GM19240 (cell line): Measurements from ENCODE around the gene PCMTD2.

Source experiments
- DNase-seq: peaks from one replicate; pipeline ENCODE4 v3.0.0; 2011; ENCODE audit warnings: low spot score; ENCODE audit not compliant: insufficient read length

Gene PCMTD2

DNA sequence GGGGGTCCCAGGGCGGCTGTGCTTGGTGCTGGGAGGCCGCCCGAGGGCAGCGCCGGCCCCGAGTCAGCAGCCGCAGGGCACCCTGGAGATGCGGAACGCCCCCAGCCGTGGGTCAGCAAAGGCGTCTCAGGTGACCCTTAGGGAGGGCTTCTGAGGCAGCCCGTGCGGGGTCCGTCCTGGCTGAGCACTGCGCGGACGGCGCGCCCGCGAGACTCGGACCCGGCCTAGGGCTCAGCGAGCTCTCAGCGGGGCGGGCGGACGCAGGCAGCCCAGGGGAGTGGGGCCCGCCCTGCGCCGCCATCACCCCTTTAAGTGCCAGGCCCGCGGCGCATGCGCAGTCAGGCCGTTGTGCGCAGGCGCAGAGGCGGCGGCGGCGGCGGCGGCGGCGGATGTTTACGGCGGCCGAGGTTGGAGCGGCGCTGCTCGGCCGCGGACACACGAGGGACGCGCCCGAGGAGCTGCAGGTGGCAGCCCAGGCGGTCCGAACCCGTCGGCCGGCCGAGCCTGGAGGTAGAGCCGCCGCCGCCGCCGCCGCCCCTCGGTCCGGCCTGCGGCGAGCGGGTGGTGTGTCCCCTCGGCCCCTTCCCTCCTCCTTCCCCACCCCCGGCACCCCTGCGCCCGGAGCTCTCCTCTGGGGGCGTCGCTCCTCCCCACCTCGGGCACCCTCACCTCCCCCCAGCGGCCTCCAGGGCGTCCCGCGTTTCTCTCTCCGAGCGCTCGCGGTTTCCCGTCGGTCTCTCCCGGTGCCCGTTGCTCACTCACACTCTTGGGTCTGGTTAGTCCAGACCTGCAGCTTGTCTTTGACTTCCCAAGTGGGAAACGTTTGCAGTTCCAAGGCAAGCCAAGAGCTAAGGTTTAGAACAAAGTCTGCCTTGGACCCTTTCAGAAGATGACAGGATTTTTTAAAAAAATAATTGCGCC is at the start of gene PCMTD2:
TSS of gene PCMTD2 (plus strand) at position 388 of the 921 bp plus-strand sequence. CDS start 4,218 bp downstream, outside the sequence.
- peak; percentile 91 for DNase-seq

DNA sequence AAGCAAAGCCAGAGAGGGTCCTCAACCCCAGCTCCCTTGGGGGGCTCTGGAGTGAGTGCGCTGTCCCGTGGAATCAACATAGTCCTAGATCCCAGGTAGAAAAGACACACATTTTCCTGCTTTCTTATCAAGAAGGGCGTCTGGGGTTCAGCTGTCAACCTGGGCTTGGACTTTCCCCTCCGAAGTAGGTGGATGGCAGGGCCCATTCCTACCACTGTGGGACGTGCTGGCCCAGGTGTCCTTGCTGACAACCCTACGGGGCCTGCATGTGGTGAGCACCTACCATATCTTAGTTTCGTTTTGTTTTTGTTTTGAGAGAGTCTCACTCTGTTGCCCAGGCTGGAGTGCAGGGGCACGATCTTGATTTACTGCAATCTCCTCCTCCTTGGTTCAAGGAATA is 48.9 kb upstream of the PCMTD2 start:
- DNase-seq: no peak

DNA sequence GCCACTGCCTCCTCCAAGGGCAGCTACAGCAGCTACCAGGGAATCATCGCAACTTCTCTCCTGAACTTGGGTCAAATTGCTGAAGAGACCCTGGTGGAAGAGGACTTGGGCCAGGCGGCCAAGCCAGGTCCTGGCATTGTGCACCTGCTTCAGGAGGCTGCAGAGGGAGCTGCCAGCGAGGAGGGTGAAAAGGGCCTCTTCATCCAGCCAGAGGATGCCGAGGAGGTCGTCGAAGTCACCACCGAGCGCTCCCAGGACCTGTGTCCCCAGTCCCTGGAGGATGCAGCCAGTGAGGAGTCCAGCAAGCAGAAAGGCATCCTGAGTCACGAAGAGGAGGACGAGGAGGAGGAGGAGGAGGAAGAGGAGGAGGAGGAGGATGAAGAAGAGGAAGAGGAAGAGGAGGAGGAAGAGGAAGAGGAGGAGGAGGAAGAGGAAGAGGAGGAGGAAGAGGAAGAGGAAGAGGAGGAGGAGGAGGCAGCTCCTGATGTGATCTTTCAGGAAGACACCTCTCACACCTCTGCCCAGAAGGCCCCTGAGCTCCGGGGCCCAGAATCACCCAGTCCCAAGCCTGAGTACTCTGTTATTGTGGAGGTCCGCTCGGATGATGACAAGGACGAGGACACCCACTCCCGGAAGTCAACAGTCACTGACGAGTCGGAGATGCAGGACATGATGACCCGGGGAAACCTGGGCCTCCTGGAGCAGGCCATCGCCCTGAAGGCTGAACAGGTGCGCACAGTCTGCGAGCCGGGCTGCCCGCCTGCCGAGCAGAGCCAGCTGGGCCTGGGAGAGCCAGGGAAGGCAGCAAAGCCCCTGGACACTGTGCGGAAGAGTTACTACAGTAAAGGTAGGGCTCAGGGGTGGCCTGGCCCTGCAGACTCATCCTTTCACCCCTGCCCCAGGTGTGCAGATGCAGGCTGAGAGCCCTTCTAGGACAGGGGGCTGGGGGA is 47.6 kb upstream of the PCMTD2 start:
- DNase-seq: no peak

DNA sequence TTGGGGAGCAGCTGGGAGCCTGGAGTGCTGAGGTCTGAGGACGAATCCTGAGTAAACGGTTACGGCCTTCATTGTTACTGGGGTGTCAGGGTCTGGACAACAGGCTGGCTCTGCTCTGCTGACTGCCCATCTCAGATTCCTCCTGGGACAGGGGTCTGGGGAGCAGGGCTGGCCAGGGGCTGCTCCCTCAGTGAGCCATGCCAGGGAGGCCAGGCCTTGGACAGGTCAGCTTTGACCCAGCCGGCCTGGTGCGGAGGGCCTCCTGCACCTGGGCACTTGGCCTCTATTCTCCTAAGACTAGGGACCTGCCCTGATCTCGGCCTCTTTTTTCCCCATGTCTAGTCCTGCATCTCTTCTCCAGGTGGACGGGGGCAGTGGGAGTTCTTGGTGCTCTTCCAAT is 46.4 kb upstream of the PCMTD2 start:
- no peak for DNase-seq

DNA sequence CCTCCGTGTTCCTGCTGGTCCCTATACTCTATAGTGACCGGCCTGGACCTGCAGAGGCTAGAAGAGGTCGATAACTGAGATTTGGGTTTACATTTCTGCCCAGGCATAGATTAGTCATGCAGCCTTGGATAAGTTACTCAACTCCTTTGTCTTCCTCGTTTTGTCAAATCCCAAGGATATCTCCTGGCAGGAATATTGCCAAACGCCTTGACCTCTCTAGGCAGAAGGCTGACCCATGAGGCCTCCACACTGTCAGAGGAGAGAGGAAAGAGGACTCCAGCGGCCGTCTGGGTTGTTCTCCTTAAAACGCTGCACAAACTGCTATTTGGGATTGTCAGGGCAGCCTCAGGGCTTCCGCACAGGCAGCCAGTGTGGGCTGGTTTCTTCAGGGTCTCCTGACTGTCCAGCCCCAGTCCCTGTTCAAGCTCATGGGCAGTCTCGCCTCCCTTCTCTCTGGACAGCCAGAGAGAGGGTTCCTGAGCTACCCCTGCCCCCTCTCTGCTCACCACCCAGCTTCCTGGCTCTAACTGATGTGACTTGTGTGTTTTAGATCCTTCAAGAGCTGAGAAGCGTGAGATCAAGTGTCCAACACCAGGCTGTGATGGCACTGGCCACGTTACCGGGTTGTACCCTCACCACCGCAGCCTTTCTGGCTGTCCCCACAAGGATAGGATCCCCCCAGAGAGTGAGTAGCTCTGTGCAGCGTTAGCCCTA is 44.7 kb upstream of the PCMTD2 start:
- DNase-seq: no peak

DNA sequence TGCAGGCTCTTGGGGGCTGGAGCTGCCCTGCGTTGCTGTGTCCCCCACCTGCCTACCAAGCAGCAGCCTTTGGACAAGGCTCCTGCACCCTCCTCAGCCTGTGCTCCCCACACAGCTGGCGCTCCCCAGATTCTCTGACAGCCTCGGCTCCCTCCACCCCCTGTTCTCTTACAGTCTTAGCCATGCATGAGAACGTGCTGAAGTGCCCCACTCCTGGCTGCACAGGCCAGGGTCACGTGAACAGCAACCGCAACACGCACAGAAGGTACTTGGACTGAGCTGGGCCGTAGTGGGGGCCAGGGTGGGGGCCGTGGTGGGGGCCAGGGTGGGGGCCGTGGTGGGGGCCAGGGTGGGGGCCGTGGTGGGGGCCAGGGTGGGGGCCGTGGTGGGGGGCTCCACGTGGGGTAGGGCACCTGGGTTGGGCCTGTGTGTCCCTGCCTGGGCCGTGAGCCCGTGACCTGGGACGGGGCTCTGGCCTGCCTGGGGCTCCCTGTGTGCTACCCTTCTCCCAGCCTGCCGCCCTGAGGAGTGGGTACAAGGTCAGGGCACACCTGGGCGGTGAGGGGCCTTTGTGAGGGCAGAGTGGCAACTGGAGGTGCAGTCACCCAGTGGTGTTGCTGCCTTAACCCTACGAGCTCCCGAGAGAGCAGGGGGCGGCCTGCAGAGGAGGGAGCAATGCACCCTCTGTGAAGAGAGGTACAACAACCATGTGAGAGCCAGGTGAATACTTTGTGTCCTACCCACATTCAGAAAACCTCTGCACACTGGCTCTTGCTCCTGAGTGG is 43.5 kb upstream of the PCMTD2 start:
- DNase-seq: no peak

DNA sequence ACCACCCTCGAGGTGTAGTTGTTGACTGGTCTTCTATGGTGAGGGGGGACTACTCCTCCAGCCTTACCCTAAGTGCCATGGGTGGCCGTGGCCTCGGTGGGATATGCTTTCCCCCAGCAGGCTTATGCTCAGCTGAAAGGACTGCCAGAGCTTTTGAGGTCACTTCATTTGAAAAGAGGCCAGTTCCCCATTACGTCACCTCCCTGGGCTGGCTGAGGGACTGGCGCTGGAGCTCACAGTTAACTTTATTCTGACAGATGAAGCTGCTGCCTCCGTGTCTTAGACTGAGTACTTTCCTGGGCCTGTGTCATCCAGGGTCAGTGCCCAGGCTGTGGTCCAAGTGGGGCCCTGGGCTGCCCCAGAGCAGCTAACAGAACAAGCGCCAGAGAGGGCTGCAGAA is 42.8 kb upstream of the PCMTD2 start:
- no peak for DNase-seq

DNA sequence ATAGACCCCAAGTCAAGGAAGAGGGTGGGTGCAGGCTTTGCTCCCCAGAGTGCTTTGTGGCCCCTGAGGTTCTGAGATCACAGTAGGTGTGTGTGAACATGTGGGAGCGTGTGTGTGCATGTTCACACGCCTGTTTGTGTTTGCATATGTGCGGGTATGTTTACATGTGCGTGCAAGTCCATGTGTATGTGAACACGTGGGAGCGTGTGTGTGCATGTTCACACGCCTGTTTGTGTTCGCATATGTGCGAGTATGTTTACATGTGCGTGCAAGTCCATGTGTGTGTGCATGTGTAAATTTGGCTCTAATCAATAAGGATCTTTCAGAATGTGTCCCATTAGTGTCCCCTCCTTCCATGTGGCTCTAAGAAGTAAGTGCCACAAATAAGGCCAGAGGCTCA is 41.4 kb upstream of the PCMTD2 start:
- no peak for DNase-seq

DNA sequence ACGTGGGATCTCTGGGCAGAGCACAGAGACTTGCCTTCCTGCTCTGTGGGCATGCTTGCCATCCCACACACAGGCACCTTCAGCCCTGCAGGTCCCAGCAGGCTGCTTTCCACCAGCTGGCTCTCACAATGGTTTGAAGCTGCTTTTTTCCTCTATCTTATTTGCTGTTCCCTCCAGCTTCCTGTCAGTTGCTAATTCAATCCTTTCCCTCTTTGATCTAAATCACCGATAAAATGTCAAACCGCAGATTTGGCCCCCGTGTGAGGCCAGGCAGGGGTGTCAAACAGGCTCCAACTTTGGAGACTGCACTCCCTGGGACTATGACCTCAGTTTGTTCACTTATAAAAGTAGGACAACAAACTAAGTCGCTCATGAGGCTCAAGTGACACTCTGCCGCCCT is 40.6 kb upstream of the PCMTD2 start:
- no peak for DNase-seq

DNA sequence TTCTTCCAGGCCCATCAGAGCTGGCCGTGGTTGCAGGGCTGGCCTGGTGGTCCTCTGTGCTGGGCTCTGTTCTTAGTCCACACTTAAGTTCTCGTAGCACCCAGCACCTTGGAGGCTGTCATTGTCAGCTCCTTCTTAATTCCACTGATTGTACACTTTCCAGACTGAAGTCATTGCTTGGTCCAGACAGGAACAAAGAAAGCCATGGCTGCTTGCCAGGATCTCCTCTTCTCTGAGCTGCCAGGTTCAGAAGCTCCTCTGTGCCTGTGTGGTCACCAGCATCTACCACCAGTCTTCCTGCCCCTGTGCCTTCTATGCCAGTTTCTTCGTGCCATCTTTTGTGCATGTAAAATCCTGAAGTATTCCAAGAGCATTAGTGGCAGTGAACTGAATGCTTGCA is 39.5 kb upstream of the PCMTD2 start:
- no peak for DNase-seq

DNA sequence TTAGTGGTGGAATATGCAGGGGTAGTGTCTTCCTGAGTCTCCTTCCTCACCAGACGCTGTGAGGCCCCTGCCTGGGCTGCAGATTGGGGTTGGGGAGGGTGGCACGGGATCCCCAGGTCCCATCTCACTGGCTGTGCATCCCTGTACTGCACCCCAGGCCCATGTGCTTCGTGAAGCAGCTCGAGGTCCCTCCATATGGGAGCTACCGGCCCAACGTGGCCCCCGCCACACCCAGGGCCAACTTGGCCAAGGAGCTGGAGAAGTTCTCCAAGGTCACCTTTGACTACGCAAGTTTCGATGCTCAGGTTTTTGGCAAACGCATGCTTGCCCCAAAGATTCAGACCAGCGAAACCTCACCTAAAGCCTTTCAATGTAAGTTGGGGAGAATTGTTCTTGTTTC is 38.6 kb upstream of the PCMTD2 start:
- no peak for DNase-seq

DNA sequence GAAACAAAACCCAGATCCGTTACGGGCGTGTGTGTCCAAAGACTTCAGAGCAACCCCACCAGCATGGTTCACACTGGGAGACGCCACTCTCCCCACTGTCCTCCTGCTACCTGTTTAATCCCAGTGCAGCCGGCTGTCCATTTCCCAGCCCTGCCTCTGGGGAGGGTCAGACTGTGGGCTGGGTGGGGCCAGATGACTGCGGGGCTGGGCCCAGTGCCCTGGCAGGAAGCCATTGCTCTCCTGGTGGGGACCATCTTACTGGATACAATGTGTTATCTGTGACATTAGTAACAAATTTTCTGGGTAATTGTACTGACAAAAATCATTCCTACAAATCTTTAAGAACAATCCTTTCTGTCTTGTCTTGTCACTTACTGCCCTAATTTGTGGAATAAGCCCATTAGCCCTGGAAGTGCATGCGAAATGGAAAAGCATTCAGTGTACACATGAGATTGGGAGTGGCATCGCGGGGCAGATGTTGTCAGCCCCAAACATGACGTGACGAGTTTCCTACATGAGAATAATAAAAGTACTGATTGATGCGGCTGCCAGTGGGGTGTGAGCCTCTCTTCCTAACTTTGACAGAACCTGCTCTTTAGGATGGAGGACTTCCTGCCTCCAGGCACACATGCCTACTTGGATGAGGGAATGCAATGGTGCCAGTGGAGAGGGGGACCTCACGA is 37.9 kb upstream of the PCMTD2 start:
- DNase-seq: no peak

DNA sequence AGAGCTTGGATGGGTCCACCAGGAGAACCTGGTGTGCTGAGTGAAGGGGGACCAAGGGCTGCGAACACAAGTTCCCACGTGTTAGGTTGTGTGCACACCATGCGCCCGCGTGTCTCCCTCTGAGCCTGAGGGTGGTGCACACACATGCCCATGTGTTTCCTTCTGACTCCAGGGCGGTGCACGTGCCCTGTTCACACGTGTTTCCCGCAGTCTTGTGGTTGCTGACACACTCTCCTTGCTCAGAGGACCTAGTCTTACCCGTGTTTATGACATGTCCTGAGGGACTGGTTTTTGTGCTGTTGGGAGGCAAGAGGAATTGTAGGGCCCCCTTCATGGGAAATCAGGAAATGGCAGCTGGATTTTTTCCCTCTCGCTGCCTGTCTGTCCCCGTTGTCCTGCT is 36.3 kb upstream of the PCMTD2 start:
- DNase-seq: no peak

DNA sequence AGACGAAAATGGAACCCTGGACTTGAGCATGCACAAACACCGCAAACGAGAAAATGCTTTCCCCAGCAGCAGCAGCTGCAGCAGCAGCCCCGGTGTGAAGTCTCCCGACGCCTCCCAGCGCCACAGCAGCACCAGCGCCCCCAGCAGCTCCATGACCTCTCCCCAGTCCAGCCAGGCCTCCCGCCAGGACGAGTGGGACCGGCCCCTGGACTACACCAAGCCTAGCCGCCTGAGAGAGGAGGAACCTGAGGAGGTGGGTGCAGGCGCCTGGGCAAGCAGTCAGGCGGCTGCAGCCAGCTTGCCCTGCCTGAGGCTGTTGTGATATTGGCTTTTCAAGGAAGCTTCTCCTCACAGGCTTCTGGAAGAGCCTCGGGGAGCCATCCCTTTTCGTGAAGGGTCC is 35.8 kb upstream of the PCMTD2 start:
- DNase-seq: no peak

DNA sequence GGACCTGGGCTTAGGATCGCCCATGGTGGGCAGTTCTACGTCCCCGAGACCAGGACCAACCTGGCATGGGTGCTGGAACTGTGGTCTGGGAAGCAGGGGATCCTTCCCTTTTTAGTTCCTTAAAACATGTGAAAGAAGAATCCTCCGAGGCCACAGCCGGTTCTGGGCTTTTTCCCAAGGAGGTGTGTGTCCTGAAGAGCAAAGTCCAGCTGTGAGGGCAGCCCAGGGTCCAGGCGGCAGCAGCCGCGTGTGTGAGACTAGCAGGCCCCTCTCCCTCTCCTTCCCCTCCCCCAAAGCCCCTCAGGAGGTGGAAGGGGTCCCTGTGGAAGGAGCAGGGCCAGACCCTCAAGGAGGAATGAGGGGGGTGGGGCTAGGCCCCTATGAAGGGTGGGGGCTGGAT is 35.1 kb upstream of the PCMTD2 start:
- no peak for DNase-seq

DNA sequence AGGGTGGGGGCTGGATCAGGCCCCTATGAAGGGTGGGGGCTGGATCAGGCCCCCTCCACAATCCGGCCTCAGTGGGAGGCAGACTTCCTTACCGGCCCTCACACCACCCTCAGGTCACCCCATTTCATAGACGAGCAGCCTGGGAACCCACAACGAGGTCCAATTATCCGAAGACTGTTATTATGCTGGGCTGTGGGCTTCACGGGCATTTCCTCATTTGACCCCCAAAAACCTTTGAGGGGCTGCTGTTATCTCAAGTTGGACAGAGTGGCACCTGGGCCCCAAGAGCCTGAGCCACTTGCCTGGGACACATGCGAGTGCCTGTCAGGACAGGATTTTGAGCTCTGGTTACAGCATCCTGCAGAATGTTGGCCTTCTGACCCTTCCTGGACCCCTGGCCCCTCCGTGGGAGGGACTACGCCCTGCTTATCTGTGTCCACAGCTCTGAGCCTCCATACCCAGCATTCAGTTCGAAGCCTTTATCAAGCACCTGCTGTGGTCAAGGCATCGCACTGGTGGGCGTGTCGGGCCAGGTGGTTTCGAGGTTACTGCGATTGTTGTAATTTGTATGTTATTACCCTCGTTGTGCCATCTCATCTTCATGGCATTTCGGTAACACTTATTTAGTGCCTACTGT is 34.5 kb upstream of the PCMTD2 start:
- DNase-seq: no peak

DNA sequence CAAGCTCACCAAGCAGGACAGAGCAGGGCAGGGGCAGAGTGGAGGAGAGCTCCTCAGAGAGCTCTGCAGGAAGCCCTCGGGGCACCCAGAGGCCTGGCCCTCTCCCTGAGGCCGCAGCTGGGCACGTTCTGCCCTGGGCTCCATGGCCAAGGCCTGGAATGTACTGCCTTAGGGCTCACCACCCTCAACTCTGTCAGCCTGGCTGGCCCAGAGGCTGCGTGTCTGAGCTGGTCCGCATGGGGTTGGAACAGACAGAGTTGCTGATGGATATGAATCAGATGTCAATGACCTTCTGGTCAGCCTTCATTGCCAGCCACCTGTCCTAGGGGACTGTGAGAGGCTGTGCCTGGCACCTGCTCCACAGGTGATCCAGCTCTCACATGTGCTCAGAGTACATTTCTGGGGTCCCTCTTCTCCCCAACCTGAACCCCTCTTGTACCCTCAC is 33.2 kb upstream of the PCMTD2 start:
- DNase-seq: no peak

DNA sequence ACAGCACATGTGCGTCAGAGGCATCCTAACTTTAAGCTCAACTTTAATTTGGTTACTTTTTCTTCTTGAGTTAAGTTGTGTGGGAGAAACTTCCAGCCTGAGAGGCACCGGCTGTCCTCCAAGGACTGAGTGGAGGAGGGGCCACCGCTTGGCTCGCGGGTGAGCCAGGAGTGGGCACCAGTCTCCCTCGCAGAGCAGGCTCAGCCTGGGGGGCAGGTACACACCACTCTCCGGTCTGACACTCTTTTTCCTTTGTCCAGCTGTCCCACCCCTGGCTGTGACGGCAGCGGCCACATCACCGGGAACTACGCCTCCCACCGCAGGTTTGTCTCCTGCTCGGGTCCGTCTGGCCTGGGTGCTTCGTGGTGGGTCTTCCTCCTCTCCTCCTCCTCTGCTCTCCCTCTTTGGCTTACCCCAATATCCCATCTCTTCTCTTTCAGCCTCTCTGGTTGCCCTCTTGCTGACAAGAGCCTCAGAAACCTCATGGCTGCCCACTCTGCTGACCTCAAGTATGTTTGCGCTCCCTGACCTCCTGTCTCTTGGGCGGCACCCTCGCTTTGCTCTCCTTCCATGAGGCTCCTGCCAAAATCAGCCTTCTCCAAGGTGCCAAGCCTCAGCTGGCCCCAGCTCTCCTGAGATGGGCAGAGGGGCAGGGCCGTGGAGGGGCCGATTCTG is 32.6 kb upstream of the PCMTD2 start:
- no peak for DNase-seq

DNA sequence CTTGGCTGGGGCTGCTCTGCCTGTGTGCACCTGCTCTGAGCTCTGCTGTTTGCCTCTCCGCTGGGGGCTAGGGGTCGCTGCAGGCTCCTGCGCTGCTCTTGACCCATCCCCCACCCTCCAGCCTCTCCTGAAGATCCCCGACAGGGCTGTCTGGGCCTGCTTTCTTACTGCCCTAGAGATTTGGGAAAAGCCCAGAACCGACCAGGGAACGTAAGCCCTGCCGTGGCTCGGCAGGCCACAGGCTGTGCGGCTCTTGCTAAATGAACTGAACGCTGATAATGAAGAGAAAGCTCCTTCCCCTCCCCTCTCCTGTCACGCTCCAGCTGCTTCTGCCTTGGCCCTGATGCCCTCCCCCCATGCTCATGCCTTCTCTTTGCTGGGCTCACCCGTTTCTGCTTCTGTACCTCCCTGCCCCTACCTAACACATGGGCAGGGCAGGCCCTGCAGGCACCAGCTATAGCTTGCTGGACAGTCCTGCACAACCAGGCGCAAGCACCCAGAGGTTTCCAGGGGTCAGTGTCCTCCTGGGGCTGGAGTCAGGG is 32.0 kb upstream of the PCMTD2 start:
- DNase-seq: no peak
